Endothelial cell of umbilical vein (primary cell): ENCODE results near the gene CHD6.

Experiments used
- EZH2 ChIP-seq: IDR thresholded peaks from 2 replicates; pipeline ENCODE4 v1.6.1; 2012; ENCODE audit warnings: borderline replicate concordance, low read depth, mild to moderate bottlenecking, moderate library complexity, low read length, inconsistent platforms; ENCODE audit not compliant: severe bottlenecking
- FOS ChIP-seq: IDR thresholded peaks from 2 replicates; pipeline ENCODE4 v1.6.1; 2011; ENCODE audit warnings: mild to moderate bottlenecking, low read length, moderate library complexity, borderline replicate concordance; ENCODE audit not compliant: insufficient read depth
- JUN ChIP-seq: IDR thresholded peaks from 2 replicates; pipeline ENCODE4 v1.6.1; 2011; ENCODE audit warnings: borderline replicate concordance, low read depth; ENCODE audit not compliant: insufficient read length, insufficient read depth
- MYC ChIP-seq: IDR thresholded peaks from one replicate; pipeline ENCODE4 v1.6.1; 2011; ENCODE audit warnings: mild to moderate bottlenecking, low read depth, low read length
- POLR2A ChIP-seq: IDR thresholded peaks from 2 replicates; pipeline ENCODE4 v1.6.1; 2012; ENCODE audit warnings: low read depth, mild to moderate bottlenecking, control low read depth, low read length
- POLR2AphosphoS5 ChIP-seq: IDR thresholded peaks from 2 replicates; pipeline ENCODE4 v1.6.1; 2012; ENCODE audit warnings: low read depth, mild to moderate bottlenecking, control low read depth, low read length, moderate library complexity; ENCODE audit not compliant: insufficient read depth
- TF ChIP-seq, protein P1 (sequence below), 2 donors: IDR thresholded peaks; 1 replicate in 1 of 2; 2 replicates in 1 of 2; pipeline ENCODE4 v1.5.1; 2011; ENCODE audit warnings: low read length in 2 of 2, mild to moderate bottlenecking in 2 of 2, moderate library complexity in 2 of 2, control low read depth in 1 of 2, inconsistent platforms in 1 of 2, low read depth in 1 of 2; ENCODE audit not compliant: insufficient read depth in 1 of 2; ENCODE audit errors: extremely low read depth in 1 of 2
- TF ChIP-seq, protein P2 (sequence below): IDR thresholded peaks from 2 replicates; pipeline ENCODE4 v1.6.1; 2011; ENCODE audit not compliant: insufficient read depth, insufficient read length

DNA sequence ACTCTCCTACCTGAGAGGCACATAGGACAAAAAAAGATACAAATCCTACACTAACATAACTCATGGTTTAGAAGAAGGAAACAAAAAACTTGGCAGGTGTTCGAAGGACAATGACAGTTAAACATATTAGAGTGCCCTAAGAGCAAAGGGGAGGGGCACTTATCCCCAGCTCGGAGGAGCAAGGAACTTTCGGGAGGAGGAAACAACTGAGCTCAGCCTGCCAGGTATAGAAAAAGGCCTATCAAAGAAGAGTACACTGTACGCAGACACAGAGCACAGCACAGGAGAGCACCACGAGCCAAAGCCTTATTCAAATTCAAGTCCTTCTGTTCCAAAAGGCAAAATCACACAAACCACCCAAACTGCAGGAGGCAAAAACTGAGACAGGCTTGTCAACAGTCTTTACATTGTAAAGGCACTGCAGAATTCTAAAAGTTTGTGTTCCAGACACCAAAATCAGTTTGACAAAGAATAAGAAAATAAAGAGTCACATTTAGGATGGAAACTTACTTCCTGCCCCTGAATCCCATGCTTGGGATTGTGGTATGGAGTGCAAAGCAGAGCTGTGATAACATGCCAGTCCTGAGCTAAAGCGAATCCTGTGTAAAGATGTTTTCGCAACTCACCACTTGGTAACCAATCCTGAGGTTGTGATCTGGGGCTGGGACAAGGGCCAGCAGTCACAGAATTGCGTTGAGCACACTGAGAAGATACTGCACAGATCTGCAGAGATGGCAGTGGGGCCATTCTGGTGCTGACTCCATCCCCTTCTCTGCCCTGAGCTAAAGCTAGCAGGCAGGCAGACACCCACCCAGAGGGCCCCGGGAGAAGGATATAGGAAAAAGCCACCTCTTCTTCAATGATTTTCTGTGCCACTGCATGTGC is 108.6 kb downstream of the CHD6 start:
- TF ChIP-seq, protein P1, sequence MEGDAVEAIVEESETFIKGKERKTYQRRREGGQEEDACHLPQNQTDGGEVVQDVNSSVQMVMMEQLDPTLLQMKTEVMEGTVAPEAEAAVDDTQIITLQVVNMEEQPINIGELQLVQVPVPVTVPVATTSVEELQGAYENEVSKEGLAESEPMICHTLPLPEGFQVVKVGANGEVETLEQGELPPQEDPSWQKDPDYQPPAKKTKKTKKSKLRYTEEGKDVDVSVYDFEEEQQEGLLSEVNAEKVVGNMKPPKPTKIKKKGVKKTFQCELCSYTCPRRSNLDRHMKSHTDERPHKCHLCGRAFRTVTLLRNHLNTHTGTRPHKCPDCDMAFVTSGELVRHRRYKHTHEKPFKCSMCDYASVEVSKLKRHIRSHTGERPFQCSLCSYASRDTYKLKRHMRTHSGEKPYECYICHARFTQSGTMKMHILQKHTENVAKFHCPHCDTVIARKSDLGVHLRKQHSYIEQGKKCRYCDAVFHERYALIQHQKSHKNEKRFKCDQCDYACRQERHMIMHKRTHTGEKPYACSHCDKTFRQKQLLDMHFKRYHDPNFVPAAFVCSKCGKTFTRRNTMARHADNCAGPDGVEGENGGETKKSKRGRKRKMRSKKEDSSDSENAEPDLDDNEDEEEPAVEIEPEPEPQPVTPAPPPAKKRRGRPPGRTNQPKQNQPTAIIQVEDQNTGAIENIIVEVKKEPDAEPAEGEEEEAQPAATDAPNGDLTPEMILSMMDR (IDR thresholded peaks at IDR 0.05; ENCODE audit: extremely low read depth in 1 of 2, insufficient read depth in 1 of 2, low read depth in 1 of 2, low read length in 2 of 2): no peak
- TF ChIP-seq POLR2A: no peak
- no peak for TF ChIP-seq POLR2AphosphoS5
- no peak for TF ChIP-seq EZH2
- no peak for TF ChIP-seq MYC
- no peak for TF ChIP-seq FOS
- TF ChIP-seq, protein P2, sequence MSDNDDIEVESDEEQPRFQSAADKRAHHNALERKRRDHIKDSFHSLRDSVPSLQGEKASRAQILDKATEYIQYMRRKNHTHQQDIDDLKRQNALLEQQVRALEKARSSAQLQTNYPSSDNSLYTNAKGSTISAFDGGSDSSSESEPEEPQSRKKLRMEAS: no peak
- TF ChIP-seq JUN: no peak
